DOHH2 (cell line): ENCODE data around the gene KIF26A.

Experiments
- H3F3A ChIP-seq: fragments of 200-600 bp; sonication (generic), shearing (Covaris generic); 2 replicates; pipeline ENCODE4 v1.6.0; 2016; ENCODE audit warnings: antibody characterized with exemption, mild to moderate bottlenecking; ENCODE audit not compliant: control insufficient read depth, insufficient read depth
- H3K27ac ChIP-seq: fragments of 200-600 bp; sonication (generic); 2 replicates; pipeline ENCODE4 v1.5.1; 2014; ENCODE audit warnings: low read depth, mild to moderate bottlenecking, low read length, moderate library complexity
- H3K27me3 ChIP-seq: fragments of 200-600 bp; sonication (generic); 2 replicates; pipeline ENCODE4 v1.6.1; 2014; ENCODE audit warnings: mild to moderate bottlenecking, low read length, mixed read lengths; ENCODE audit not compliant: control insufficient read depth
- H3K36me3 ChIP-seq: fragments of 200-600 bp; sonication (generic); 2 replicates; pipeline ENCODE4 v1.6.1; 2014; ENCODE audit warnings: mild to moderate bottlenecking, low read length, moderate library complexity, mixed read lengths; ENCODE audit not compliant: control insufficient read depth
- H3K4me1 ChIP-seq: fragments of 200-600 bp; sonication (generic); 2 replicates; pipeline ENCODE4 v1.6.1; 2014; ENCODE audit warnings: mild to moderate bottlenecking, low read length, mixed read lengths; ENCODE audit not compliant: control insufficient read depth
- H3K4me2 ChIP-seq: fragments of 200-600 bp; sonication (generic); 2 replicates; pipeline ENCODE4 v1.6.0; 2014; ENCODE audit warnings: mild to moderate bottlenecking, low read length, moderate library complexity
- H3K4me3 ChIP-seq: fragments of 200-600 bp; sonication (generic); 2 replicates; pipeline ENCODE4 v1.5.1; 2014; ENCODE audit warnings: mild to moderate bottlenecking, low read length, mixed read lengths
- H3K79me2 ChIP-seq: fragments of 200-600 bp; sonication (generic); 2 replicates; pipeline ENCODE4 v1.6.1; 2014; ENCODE audit warnings: mild to moderate bottlenecking, low read length, mixed read lengths; ENCODE audit not compliant: control insufficient read depth
- H3K9me2 ChIP-seq: fragments of 200-600 bp; sonication (generic); replicated peaks from 2 replicates; pipeline ENCODE4 v1.6.1; 2014; ENCODE audit warnings: mild to moderate bottlenecking, low read length, mixed read lengths; ENCODE audit not compliant: control insufficient read depth
- H3K9me3 ChIP-seq: fragments of 200-600 bp; sonication (generic); 2 replicates; pipeline ENCODE4 v1.6.1; 2014; ENCODE audit warnings: antibody characterized with exemption, low read length, mixed read lengths; ENCODE audit not compliant: control insufficient read depth, insufficient read depth
- H4K20me1 ChIP-seq: fragments of 200-600 bp; sonication (generic); 2 replicates; pipeline ENCODE4 v1.6.0; 2014; ENCODE audit warnings: low read depth, mild to moderate bottlenecking, antibody characterized with exemption, low read length, moderate library complexity; ENCODE audit not compliant: control insufficient read depth, insufficient read depth
- EZH2phosphoT487 ChIP-seq: fragments of 200-600 bp; sonication (generic); IDR thresholded peaks from 2 replicates; pipeline ENCODE4 v1.6.1; 2017; ENCODE audit warnings: borderline replicate concordance, mild to moderate bottlenecking, antibody characterized with exemption, low read length, moderate library complexity, mixed read lengths
- TF ChIP-seq, protein P1 (sequence below): fragments of 200-600 bp; sonication (generic); IDR thresholded peaks from one replicate; pipeline ENCODE4 v1.5.1; 2014; ENCODE audit warnings: antibody characterized with exemption, mild to moderate bottlenecking, low read depth, low read length; ENCODE audit not compliant: poor library complexity, severe bottlenecking

Gene KIF26A

DNA sequence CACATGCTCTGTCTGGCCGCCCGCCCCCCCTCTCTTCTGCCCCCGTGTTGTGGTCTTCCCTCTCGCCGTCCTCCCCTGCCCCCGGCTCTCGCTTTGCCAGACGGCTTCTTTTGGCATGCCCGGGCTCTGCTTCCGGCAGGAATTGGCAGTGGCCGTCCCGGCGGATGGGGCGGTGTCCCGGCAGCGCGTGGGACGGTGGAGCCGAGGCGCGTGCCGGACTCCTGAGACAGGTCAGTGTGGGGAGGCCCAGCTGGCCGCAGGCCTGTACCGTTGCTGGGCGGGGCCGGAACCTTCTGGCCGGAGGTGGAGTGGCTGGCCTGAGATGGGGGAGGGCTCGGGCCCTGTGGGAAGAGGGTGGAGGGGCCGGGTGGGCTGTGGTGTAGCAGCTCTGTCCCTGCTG, 17.1 kb downstream of the KIF26A start:
- Histone ChIP-seq H3K9me2 (no peaks in the 10 kb centered on the region), H3K27me3 (no peaks in the 10 kb centered on the region), H3K79me2 (no peaks in the 10 kb centered on the region), H3K9me3 (no peaks in the 10 kb centered on the region), H3K36me3 (no peaks in the 10 kb centered on the region), H3K4me3 (no peak overlapping the region), H4K20me1 (no peaks in the 10 kb centered on the region), H3F3A (no peaks in the 10 kb centered on the region), H3K4me2 (no peak overlapping the region), H3K4me1 (no peaks in the 10 kb centered on the region), H3K27ac (no peak overlapping the region)
- TF ChIP-seq, protein P1, sequence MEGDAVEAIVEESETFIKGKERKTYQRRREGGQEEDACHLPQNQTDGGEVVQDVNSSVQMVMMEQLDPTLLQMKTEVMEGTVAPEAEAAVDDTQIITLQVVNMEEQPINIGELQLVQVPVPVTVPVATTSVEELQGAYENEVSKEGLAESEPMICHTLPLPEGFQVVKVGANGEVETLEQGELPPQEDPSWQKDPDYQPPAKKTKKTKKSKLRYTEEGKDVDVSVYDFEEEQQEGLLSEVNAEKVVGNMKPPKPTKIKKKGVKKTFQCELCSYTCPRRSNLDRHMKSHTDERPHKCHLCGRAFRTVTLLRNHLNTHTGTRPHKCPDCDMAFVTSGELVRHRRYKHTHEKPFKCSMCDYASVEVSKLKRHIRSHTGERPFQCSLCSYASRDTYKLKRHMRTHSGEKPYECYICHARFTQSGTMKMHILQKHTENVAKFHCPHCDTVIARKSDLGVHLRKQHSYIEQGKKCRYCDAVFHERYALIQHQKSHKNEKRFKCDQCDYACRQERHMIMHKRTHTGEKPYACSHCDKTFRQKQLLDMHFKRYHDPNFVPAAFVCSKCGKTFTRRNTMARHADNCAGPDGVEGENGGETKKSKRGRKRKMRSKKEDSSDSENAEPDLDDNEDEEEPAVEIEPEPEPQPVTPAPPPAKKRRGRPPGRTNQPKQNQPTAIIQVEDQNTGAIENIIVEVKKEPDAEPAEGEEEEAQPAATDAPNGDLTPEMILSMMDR, result no peak
- no peak for TF ChIP-seq EZH2phosphoT487

DNA sequence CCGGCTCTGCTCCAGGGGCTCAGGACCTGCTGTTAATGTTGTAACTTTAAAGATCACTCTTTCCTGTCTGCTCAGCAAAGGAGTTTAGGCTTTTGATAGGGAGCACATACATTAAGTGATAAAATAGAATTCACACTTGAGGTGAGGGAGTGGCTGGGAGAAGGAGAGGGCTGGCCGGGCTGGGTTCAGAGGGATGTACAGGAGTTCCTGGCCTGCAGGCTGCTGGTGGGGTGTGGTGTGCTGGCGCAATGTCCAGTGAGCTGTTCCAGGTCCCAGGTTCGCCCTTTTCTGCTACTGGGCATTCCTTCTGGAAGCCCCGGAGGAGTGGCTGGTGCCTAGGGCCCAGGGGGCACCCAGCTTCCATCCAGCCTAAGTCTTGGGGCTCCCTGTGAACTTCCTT, 17.8 kb downstream of the KIF26A start:
- H3K27me3 ChIP-seq, result no peaks in the 10 kb centered on the region
- H3K79me2 ChIP-seq, result no peaks in the 10 kb centered on the region
- H4K20me1 ChIP-seq, result no peaks in the 10 kb centered on the region
- no peak overlapping the region for H3K4me3 ChIP-seq
- TF ChIP-seq EZH2phosphoT487, result no peak
- TF ChIP-seq, protein P1, result no peak
- no peak overlapping the region for H3K27ac ChIP-seq
- no peaks in the 10 kb centered on the region for H3K9me3 ChIP-seq
- H3K4me1 ChIP-seq, result no peaks in the 10 kb centered on the region
- H3F3A ChIP-seq, result no peaks in the 10 kb centered on the region
- H3K36me3 ChIP-seq, result no peaks in the 10 kb centered on the region
- H3K4me2 ChIP-seq, result no peak overlapping the region
- no peaks in the 10 kb centered on the region for H3K9me2 ChIP-seq

DNA sequence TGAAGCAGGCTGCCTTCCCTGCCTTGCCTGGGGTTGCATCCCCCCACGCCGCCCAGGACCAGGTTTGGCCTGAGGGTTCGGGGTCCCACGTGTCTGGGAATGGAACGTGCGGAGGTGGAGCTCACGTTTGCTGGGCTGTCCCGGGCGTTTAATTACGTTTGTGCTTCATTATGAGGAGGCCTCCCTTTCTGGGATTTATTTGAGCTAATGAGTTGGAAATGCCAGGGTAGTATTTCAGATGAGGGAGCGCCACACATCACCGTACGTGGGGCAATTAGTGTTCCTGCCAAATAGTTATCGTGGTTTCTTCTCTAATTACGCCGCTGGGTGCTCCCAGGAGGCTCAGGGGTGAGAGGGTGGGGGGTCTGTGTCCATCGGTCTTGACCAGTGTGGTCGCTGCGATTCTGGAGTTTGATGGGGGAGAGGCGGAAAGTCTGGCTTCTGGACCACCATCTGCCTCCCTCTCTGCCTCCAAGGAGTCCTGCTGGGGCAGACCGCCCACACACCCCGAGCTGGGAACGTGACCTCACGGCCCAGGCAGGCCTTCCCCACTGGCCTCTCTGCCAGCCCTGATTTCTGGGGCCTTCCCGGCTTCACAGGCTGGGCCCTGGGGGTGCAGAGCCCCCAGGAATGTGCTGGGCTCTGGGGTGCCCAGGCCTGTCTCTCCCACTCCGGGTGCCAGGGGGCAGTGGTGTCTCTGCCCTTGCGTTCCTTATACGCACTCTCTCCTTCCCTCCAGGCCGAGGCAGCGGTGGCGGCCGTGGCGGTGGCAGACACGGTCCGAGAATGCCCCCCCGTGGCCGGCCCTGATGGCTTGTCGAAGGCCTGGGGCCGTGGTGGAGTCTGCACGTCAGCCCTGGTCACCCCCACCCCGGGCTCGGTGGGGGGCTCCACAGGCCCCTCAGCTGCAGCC, 18.9 kb downstream of the KIF26A start:
- no peak for TF ChIP-seq EZH2phosphoT487
- TF ChIP-seq, protein P1, result no peak
- no peaks in the 10 kb centered on the region for H4K20me1 ChIP-seq
- H3K9me2 ChIP-seq, result no peaks in the 10 kb centered on the region

More for the DNA sequence above, 18.9 kb downstream of the KIF26A start:
- H3K4me3 ChIP-seq, result no peak overlapping the region
- H3F3A ChIP-seq, result no peaks in the 10 kb centered on the region
- H3K9me3 ChIP-seq, result no peaks in the 10 kb centered on the region
- no peak overlapping the region for H3K27ac ChIP-seq
- H3K27me3 ChIP-seq, result no peaks in the 10 kb centered on the region
- no peaks in the 10 kb centered on the region for H3K4me1 ChIP-seq
- H3K4me2 ChIP-seq, result no peak overlapping the region
- H3K36me3 ChIP-seq, result no peaks in the 10 kb centered on the region
- H3K79me2 ChIP-seq, result no peaks in the 10 kb centered on the region
